Inflammatory macrophage (primary cell): ENCODE data around the gene TET2.

ENCODE experiments used
- DNase-seq, 2 donors: peaks; one replicate each; pipeline ENCODE4 v3.0.0-alpha.2; 2020 to 2022

Gene TET2

GRCh38 chr4:105236202-105236915, 89.7 kb downstream of the TET2 start:
- DNase-seq: no peak

GRCh38 chr4:105236916-105237311, 90.2 kb downstream of the TET2 start:
- no peak for DNase-seq

- DNase-seq: no peak
Observed at GRCh38 chr4:105240037-105240436, 93.4 kb downstream of the TET2 start.

GRCh38 chr4:105241451-105241850, 94.8 kb downstream of the TET2 start:
- no peak for DNase-seq

DNA sequence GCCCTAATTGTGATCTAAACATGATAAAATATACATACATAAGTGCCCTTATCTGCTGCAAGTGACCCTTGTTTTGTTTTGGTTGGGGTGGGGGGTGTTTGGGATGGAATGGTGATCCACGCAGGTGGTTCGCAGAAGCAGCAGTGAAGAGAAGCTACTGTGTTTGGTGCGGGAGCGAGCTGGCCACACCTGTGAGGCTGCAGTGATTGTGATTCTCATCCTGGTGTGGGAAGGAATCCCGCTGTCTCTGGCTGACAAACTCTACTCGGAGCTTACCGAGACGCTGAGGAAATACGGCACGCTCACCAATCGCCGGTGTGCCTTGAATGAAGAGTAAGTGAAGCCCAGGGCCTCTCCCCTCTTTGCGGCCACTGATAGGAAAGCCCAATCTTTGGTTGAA, 96.8 kb downstream of the TET2 start:
- no peak for DNase-seq

DNA sequence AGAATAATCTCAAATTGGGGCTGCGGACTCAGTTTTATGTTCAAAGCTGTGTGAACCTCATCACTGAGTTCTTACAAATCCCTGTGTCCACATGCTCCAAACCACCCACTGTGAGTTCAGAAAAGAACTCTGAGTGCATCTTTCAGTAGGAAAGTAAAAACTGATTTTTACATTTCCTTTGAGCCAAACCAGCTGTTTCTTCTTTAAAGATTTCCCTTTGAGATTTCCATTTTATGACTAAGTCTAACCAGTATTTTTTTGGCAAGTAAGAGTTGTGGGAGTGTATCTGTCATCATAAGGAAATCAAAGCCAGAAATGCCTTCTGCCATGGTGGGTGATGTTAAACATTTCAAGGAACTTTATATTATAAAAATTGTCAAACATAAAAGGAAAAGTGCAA, 100.0 kb downstream of the TET2 start:
- no peak for DNase-seq

- DNase-seq: no peak
Observed at GRCh38 chr4:105248613-105249012, 101.9 kb downstream of the TET2 start.

DNA sequence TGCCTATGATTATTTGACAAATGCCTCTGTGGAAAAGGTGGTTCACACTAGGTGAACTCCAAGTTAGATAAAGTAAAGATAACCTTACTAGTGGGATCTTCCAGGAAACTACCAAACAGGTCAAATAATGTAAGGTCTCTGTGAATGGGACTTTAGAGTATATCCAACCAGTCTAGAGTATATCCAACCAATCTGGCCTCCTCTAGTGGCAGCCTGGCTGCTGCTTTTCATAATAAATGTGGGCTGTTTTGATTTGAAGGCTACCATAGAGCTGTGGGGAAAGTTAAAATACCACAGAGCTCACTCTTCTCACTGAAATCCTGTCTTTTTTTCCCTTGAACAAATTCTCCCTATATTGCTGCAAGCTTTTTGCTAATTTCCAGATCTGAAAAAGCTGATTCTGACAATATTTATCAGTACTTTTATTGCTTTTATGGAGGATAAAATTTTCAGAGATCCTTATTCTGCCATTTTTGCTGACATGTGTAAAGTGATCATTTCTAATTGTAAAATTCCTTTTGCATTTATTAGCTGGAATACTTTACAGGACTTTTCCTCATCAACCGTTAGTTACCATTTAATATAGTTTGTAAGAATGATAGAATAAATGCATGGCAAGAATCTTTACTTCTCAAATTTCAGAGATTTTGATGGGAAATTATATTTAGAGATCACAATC, 111.3 kb downstream of the TET2 start:
- DNase-seq: no peak

DNA sequence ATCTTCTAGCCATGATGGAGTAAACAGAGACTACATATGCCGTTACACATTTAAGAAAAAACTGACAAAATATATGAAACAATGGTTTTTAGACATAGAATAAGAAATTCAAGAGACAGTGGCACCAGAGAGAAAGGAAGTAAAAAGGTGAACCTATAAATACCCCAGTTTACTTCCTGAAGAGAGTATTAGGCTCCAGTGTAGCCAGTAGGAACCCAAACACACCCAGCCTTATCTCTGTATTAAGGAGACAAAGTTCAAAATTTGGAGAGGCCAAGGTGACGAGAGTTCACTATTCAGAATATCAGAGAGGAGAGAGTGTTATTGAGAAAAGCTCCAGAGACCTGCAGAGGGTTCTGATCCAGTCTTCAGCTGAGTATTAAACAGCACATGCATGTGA, 119.0 kb downstream of the TET2 start:
- DNase-seq: no peak

DNA sequence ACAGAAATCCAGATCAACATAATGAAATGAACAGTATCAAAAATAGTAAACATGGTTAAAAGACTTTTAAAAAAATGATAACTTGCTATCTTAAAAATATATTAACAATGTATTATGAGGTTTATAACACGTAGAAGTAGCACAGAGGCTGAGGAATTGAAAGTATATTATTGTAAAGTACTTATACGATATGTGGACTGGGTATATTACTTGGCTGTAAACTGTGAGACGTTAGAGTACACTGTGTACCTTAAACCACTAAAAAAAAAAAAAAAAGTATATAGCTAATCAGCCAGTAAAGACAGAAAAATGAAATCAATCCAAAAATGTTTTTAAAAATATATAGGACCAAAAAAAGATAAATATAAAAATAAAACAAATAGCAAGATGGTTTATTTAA, 120.6 kb downstream of the TET2 start:
- DNase-seq: no peak

- DNase-seq: no peak
Observed at GRCh38 chr4:105272002-105272401, 125.3 kb downstream of the TET2 start.

DNA sequence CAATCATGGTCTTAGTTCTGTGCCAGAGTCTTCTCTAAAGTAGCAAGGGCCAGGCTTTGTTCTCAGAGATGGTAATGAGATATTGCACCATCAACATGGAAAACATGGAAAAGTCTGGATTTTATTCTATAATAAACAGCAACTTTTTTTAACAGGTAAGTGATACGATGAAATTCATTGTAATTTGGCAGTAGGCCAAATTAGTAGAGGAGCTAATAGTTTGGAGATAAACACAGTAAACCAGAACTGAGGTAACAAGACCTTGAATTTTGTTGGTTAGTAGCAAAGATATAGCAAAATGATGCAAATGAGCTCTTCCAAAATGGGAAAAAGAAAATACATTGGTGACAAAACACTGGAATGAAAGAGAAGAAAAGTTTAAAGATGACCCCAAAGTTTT, 126.6 kb downstream of the TET2 start:
- no peak for DNase-seq

DNA sequence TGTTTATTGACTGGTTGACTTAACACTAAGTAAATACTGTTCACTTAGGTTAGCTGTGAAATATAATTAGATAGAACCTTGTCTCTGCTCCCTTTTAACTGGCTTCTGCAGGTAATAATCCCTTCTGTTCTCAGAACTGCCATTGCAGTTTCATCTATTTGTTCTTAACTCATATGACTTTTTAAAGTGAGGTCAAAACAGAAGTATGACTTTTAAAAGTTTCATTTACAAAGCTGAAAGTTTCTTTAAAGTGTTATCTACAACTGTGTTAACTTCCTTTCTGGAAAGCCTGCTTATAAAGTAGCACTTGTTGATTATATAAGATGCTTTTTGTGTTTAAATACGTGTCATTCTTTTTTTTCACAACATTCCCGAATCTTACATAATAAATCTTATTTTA, 127.4 kb downstream of the TET2 start:
- no peak for DNase-seq

GRCh38 chr4:105274504-105274903, 127.8 kb downstream of the TET2 start:
- no peak for DNase-seq

DNA sequence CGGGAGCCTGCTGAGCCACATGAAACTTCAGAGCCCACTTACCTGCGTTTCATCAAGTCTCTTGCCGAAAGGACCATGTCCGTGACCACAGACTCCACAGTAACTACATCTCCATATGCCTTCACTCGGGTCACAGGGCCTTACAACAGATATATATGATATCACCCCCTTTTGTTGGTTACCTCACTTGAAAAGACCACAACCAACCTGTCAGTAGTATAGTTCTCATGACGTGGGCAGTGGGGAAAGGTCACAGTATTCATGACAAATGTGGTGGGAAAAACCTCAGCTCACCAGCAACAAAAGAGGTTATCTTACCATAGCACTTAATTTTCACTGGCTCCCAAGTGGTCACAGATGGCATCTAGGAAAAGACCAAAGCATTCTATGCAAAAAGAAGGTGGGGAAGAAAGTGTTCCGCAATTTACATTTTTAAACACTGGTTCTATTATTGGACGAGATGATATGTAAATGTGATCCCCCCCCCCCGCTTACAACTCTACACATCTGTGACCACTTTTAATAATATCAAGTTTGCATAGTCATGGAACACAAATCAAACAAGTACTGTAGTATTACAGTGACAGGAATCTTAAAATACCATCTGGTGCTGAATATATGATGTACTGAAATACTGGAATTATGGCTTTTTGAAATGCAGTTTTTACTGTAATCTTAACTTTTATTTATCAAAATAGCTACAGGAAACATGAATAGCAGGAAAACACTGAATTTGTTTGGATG, 129.9 kb downstream of the TET2 start:
- DNase-seq: no peak

DNA sequence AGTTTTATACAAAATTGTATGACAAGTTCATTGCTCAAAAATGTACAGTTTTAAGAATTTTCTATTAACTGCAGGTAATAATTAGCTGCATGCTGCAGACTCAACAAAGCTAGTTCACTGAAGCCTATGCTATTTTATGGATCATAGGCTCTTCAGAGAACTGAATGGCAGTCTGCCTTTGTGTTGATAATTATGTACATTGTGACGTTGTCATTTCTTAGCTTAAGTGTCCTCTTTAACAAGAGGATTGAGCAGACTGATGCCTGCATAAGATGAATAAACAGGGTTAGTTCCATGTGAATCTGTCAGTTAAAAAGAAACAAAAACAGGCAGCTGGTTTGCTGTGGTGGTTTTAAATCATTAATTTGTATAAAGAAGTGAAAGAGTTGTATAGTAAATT, 131.0 kb downstream of the TET2 start:
- DNase-seq: no peak

GRCh38 chr4:105279314-105279713, 132.6 kb downstream of the TET2 start:
- DNase-seq: no peak

GRCh38 chr4:105280338-105281123, 133.9 kb downstream of the TET2 start:
- no peak for DNase-seq

- DNase-seq: no peak
Observed at GRCh38 chr4:105281124-105281415, 134.4 kb downstream of the TET2 start.

- no peak for DNase-seq
Observed at GRCh38 chr4:105282489-105282888, 135.8 kb downstream of the TET2 start.

DNA sequence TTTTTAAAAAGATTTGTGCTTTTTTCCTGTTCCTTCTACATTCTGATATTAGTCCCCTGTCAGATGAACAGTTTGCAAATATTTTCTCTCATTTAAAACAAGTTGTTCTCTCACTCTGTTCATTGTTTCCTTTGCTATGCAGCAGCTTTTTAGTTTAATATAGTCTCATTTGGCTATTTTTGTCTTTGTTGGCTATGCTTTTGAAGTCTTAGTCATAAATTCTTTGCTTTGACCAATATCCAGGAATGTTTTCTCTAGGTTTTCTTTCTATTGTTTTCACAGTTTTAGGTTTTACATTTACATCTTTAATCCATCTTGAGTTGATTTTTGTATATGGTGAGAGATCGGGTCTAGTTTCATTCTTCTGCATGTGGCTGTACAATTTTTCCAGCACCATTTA, 136.8 kb downstream of the TET2 start:
- DNase-seq: no peak

DNA sequence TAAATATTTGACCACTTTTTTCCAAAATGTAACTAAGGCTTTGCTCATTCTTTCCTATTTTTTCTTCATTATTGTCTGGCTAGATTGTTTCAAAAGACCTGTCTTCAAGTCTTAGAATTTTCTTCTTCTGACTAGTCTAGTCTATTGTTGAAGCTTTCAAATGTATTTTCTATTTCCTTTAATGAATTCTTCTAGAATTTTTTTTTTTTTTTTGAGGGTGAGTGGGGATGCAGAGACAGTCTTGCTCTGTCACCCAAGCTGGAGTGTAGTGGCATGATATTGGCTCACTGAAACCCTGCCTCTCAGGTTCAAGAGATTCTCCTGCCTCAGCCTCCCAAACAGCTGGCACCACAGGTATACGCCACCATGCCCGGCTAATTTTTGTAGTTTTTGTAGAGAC, 141.4 kb downstream of the TET2 start:
- DNase-seq: no peak

GRCh38 chr4:105291925-105292324, 145.2 kb downstream of the TET2 start:
- no peak for DNase-seq
